Brain pericyte (primary cell): ENCODE measurements around the gene MED1.
"Not testable (repeated sequence)": the region's sequence is repeated elsewhere in the genome, so short reads cannot be mapped to it uniquely, and the experiment has no call there.

ENCODE experiments used
- DNase-seq: peaks from one replicate; pipeline ENCODE4 v3.0.0-alpha.2; 2012; ENCODE audit warnings: low read depth, low spot score

The MED1 gene, protein sequence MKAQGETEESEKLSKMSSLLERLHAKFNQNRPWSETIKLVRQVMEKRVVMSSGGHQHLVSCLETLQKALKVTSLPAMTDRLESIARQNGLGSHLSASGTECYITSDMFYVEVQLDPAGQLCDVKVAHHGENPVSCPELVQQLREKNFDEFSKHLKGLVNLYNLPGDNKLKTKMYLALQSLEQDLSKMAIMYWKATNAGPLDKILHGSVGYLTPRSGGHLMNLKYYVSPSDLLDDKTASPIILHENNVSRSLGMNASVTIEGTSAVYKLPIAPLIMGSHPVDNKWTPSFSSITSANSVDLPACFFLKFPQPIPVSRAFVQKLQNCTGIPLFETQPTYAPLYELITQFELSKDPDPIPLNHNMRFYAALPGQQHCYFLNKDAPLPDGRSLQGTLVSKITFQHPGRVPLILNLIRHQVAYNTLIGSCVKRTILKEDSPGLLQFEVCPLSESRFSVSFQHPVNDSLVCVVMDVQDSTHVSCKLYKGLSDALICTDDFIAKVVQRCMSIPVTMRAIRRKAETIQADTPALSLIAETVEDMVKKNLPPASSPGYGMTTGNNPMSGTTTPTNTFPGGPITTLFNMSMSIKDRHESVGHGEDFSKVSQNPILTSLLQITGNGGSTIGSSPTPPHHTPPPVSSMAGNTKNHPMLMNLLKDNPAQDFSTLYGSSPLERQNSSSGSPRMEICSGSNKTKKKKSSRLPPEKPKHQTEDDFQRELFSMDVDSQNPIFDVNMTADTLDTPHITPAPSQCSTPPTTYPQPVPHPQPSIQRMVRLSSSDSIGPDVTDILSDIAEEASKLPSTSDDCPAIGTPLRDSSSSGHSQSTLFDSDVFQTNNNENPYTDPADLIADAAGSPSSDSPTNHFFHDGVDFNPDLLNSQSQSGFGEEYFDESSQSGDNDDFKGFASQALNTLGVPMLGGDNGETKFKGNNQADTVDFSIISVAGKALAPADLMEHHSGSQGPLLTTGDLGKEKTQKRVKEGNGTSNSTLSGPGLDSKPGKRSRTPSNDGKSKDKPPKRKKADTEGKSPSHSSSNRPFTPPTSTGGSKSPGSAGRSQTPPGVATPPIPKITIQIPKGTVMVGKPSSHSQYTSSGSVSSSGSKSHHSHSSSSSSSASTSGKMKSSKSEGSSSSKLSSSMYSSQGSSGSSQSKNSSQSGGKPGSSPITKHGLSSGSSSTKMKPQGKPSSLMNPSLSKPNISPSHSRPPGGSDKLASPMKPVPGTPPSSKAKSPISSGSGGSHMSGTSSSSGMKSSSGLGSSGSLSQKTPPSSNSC (N-terminal part only)

DNA sequence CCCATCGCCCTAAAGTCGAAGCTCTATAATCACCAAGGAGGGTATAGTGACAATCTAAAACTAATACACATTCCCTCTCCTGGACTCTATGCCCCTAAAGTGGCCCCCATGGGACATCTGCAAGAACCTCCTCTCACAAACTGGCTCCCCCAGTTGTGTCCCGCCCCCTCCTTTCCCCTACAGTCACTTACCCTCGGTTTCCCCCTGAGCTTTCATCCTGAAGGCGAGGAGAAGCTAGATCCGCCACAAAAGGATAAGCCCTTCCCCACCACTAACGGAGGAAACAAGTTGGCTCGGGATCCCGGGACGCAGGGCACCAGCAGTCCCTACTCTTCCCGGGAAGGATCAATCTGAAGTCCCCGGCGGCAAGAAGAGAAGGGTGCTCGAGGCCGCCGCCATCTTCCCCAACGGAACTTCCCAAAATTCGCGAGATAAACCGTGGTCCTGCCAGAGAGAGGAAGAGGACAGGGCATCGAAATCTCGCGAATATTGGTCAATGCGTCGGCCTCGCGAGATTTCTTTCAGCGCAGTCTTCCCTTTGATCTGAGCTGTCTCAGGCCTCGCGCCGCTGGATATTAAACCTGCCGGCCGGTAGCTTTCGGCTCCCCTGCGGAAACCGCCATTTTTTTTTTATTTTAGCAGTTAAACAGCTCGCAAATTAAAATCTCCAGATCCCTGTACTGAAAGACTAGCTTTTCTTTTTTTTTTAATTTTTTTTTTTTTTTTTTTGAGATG is at the start of gene MED1:
MED1 (minus strand) TSS at position 417 of the 735 bp plus-strand sequence; CDS start at position 216, 201 bp downstream.
- DNase-seq, result peak; percentile 91

DNA sequence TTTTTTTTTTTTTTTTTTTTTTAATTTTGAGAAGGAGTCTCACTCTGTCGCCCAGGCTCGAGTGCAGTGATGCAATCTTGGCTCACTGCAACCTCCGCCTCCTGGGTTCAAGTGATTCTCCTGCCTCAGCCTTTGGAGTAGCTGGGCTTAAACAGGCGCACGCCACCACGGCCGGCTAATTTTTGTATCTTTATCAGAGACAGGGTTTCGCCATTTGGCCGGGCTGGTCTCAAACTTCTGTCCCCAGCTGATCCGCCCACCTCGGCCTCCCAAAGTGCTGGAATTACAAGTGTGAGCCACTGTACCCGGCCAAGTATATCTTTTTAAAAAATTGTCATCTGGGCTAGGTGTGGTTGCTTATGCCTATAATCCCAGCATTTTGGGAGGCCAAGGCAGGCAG is 45.9 kb upstream of the MED1 start:
- DNase-seq, result not testable (repeated sequence)

DNA sequence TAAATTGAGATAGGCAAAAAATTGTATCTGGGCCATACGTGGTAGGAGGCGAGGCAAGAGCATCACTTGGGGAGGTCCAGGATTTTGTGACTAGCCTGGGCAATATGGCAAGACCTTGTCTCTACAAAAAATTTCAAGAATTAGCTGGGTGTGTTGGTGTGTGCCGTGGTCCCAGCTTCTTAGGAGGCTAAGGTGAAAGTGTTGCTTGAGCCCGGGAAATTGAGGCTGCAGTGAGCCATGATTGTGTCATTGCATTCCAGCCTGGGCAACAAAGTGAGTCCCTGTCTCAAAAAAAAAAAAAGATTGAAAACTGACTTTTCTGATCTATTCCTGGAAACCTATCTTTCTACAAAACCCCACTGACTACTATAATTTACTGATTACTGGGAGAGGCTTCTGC is 36.9 kb upstream of the MED1 start:
- DNase-seq, result no peak

DNA sequence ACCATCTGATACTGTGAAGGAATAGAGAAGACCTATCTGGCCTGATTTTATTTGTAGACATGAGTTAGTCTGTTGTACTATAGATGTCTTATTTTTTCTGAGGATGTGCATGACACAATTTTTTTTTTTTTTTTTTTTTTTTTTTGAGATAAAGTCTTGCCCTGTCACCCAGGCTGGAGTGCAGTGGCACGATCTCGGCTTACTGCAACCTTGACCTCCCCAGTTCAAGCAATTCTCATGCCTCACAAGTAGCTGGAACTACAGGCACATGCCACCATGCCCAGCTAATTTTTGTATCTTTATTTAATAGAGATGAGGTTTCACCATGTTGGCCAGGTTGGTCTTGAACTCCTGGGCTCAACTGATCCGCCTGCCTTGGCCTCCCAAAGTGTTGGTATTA is 36.4 kb upstream of the MED1 start:
- not testable (repeated sequence) for DNase-seq

DNA sequence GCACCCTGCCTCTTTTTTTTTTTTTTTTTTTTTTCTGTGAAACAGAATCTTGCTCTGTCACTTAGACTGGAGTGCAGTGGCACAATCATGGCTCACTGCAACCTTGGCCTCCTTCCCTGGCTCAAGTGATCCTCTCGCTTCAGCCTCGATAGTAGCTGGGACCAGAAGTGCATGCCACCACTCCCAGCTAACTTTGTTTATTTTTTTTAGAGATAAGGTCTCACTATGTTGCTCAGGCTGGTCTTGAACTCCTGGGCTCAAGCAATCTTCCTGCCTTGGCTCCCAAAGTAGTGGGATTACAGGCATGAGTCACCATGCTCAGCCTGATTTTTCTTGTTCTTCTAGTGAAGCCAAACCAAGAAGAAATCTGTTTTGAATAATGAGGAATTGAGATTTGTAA is 35.2 kb upstream of the MED1 start:
- no peak for DNase-seq

DNA sequence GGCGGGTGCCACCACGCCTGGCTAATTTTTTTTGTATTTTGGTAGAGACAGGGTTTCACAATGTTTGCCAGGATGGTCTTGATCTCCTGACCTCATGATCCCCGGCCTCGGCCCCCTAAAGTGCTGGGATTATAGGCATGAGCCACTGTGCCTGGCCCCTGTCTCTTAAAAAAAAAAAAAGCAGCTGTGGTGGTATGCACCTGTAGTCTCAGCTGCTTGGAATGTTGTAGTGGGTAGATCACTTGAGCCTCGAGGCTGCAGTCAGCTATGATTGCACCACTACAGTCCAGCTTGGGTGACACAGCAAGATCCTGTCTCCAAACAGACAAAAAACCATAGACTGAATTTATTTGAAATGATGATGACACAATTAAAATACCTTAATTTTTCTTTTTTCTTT is 34.5 kb upstream of the MED1 start:
- DNase-seq, result no peak

DNA sequence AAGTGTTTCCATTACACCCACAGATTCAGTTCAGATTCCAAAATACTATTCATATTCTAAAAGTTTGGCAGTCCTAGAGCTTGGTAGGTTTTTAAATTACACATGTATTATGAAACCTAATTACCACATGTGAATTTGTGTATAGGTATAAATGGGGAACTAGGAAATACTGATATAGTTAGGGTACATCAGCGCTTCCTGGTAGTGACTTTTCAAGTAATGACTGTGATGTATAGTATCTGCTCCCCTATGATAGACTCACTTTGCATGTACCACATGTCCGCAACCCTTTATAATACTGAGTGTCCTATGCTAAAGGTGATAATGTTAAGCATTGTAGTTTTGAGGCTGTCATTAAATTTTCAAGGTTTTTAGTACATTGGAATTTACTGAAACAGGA is 33.1 kb upstream of the MED1 start:
- no peak for DNase-seq

DNA sequence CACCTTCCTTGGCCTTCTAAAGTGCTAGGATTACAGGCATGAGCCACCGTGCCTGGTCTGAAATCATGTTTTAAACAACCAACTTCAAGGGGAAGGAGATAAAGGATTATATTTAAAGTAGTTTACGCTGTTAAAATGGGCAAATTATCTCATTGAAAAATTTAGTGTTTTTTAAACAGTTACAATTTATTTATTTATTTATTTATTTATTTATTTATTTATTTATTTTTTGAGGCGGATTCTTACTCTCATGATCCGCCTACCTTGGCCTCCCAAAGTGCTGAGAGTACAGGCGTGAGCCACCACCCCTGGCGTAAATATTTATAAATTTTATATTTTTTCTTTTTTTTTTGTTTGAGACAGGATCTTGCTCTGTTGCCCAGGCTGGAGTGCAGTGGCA is 32.4 kb upstream of the MED1 start:
- no peak for DNase-seq

DNA sequence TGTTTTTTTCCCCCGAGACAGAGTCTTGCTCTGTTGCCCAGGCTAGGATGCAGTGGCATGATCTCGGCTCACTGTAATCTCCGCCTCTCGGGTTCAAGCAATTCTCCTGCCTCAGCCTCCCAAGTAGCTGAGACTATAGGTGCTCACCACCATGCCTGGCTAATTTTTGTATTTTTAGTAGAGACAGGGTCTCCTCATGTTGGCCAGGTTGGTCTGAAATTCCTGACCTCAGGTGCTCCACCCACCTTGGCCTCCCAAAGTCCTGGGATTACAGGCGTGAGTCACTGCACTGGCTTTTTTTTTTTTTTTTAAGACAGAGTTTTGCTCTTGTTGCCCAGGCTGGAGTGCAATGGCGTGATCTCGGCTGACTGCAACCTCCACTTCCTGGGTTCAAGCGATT is 28.6 kb upstream of the MED1 start:
- DNase-seq, result not testable (repeated sequence)

DNA sequence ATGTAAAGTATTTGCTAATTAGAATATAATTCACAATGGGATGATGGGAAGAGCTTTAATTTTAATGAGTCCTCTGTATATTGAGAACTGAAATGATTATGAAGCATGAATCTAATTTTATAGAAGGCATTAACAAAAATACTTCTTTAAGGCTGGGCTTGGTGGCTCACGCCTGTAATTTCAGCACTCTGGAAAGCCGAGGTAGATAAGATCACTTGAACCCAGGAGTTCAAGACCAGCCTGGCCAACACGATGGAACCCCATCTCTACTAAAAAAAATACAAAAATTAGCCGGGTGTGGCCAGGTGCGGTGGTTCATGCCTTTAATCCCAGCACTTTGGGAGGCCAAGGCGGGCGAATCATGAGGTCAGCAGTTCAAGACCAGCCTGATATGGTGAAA is 22.2 kb upstream of the MED1 start:
- DNase-seq, result no peak

DNA sequence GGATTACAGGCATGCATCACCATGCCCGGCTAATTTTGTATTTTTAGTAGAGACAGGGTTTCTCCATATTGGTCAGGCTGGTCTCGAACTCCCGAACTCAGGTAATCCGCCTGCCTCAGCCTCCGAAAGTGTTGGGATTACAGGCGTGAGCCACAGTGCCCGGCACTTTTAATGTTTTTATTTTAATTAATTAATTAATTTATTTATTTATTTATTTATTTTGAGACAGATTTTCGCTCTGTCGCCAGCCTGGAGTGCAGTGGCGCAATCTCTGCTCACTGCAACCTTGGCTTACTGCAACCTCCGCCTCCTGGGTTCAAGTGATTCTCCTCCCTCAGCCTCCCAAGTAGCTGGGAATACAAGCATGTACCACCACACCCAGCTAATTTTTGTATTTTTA is 17.5 kb upstream of the MED1 start:
- DNase-seq, result not testable (repeated sequence)

DNA sequence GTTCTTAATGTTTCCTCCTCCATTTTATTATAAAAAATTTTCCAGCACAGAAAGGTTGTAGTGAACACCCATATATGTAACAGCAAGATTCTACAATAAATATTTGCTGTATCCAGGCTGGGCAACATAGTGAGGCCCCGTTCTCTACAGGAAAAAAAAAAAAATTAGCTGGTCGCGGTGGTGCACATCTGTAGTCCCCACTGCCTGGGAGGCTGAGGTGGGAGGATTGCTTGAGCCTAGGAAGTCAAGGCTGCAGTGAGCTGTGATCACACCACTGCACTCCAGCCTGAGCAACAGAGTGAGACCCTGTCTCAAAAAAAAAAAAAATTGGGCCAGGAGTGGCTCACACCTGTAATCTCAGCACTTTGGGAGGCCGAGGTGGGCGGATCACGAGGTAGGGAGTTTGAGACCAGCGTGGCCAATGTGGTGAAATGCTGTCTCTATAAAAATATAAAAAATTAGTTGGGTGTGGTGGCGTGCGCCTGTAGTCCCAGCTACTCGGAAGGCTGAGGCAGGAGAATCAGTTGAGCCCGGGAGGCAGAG is 13.6 kb upstream of the MED1 start:
- not testable (repeated sequence) for DNase-seq

DNA sequence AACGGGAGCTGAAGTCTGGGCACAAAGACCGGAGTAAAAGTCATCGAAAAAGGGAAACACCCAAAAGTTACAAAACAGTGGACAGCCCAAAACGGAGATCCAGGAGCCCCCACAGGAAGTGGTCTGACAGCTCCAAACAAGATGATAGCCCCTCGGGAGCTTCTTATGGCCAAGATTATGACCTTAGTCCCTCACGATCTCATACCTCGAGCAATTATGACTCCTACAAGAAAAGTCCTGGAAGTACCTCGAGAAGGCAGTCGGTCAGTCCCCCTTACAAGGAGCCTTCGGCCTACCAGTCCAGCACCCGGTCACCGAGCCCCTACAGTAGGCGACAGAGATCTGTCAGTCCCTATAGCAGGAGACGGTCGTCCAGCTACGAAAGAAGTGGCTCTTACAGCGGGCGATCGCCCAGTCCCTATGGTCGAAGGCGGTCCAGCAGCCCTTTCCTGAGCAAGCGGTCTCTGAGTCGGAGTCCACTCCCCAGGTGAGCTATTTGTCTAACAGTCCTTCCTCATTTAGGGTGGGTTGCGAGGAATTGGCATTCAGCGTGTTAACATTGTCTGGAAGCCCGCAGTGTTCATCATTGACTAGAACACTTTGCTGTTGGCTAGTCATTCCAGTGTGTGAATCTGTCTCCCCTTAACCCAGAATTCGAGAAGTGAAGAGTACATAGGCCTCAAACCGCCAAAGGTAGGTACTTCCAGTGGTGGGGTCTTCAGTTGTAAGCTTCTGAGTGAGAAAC is 11.7 kb upstream of the MED1 start:
- DNase-seq, result no peak

DNA sequence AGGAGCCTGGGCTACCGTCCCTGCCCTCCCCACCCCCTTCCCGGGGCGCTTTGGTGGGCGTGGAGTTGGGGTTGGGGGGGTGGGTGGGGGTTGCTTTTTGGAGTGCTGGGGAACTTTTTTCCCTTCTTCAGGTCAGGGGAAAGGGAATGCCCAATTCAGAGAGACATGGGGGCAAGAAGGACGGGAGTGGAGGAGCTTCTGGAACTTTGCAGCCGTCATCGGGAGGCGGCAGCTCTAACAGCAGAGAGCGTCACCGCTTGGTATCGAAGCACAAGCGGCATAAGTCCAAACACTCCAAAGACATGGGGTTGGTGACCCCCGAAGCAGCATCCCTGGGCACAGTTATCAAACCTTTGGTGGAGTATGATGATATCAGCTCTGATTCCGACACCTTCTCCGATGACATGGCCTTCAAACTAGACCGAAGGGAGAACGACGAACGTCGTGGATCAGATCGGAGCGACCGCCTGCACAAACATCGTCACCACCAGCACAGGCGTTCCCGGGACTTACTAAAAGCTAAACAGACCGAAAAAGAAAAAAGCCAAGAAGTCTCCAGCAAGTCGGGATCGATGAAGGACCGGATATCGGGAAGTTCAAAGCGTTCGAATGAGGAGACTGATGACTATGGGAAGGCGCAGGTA is 11.0 kb upstream of the MED1 start:
- DNase-seq, result no peak

DNA sequence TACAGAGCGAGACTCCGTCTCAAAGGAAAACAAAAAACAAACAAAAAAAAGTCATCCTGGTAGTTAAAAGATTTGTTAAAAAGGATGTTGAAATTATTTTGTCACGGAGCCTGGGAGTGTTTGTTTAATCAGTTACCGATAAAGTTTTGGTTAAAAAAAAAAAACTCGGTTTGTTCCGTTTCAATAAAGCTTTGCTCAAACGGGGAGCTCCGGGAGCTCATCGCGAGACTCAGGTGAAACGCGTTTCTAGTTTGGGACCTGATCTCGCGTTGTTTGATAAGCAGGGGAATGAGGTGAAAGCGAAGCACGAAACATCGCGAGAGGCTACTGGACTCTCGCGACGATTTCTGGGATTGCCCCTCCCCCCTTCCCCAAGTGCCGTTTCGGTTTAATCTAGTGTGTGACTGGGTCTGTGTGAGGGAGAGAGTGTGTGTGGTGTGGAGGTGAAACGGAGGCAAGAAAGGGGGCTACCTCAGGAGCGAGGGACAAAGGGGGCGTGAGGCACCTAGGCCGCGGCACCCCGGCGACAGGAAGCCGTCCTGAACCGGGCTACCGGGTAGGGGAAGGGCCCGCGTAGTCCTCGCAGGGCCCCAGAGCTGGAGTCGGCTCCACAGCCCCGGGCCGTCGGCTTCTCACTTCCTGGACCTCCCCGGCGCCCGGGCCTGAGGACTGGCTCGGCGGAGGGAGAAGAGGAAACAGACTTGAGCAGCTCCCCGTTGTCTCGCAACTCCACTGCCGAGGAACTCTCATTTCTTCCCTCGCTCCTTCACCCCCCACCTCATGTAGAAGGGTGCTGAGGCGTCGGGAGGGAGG is 10.3 kb upstream of the MED1 start, which contains the start of gene CDK12:
CDK12 (plus strand) TSS at position 374 of the 813 bp plus-strand sequence. CDS start 586 bp downstream, outside the sequence.
- DNase-seq, result peak; percentile 96

DNA sequence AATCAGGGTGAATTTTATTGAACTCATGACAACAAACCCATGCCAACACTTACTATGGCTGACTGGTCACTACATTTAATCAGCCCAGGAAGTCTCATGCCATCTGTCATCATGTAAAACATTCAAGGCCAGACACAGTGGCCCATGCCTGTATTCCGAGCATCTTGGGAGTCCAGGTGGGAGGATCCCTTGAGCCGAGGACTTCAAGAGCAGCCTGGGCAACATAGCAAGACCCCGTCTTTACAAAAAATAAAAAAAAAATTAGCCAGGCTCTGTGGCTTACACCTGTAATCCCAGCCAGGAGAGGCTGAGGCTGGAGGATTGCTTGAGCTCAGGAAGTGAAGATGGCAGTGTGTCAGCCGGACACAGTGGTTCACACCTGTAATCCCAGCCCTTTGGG is 4.9 kb upstream of the MED1 start:
- no peak for DNase-seq

DNA sequence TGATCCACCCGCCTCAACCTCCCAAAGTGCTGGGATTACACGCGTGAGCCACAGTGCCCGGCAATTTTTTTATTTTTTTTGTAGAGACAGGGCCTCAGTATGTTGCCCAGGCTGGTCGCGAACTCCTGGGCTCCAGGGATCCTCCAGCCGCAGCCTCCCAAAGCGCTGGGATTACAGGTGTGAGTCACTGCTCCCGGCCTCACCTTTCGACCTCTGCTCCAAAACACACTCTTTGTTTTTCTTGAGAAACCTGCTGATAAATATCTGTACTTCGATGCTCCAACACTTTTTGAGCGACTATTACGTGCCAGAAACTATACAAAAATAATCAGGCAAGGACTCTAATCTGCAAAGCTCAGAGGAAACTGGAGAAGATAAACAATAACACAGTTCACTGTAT is 1.0 kb downstream of the MED1 start:
- no peak for DNase-seq

DNA sequence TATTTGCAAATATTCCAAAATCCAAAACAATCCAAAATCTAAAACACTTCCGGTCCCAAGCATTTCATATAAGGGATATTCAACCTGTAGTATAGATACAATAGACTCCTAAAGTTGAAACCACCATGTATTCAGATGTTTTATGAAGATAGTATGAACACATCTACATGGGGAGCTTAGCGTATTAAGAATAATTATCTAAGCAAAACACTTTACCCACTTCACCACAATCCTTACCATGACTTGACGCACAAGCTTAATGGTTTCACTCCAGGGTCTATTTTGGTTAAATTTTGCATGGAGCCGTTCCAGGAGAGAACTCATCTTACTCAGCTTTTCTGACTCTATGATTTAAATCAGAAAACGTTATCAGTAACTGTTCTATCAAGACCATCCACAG is 3.5 kb downstream of the MED1 start:
- no peak for DNase-seq

DNA sequence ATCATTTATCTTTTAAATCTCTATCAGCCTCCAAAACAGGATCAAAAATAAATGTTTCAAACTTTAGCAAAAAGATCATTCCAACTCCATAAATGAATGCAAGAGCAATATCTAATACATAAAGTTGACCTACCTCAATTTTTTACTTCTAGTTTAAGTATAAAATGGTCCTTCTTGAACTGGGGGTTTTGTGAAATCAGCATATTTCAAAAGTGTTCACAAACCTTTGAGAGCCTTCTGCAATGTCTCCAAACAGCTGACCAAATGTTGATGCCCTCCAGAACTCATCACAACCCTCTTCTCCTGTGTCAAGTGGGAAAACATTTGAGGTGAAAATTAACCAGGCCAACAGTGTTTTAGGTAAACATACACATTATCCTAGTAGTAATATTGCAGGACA is 7.7 kb downstream of the MED1 start:
- DNase-seq, result no peak
